ENCODE measurements around the gene ZFP37. TPM values are rescaled to one million over a fixed set of nuclear protein-coding genes. Genes with fewer than 3 reads are reported as not detected.
"Not testable (repeated sequence)": the region's sequence is repeated elsewhere in the genome, so short reads cannot be mapped to it uniquely, and the experiment has no call there.

ZFP37 gene
- total RNA-seq, 1 donor from 2014 or later: 5.9 TPM

GRCh38 chr9:113059581-113060284 is 3.2 kb upstream of the ZFP37 start:
- not testable (repeated sequence) for H3K9me3 Mint-ChIP-seq (ENCODE audit: unreplicated experiment); H3K27ac Mint-ChIP-seq (ENCODE audit: unreplicated experiment); H3K27me3 Mint-ChIP-seq (ENCODE audit: unreplicated experiment); H3K4me3 Mint-ChIP-seq (ENCODE audit: unreplicated experiment); H3K36me3 Mint-ChIP-seq (ENCODE audit: unreplicated experiment); H3K4me1 Mint-ChIP-seq (ENCODE audit: unreplicated experiment)
- peak; percentile 90 for DNase-seq (ENCODE audit: extremely low spot score, unreplicated experiment)

- DNase-seq (ENCODE audit: extremely low spot score, unreplicated experiment): no peak
- H3K9me3 Mint-ChIP-seq (ENCODE audit: unreplicated experiment): peaks cover 8% of the 10 kb centered on the region
- H3K4me3 Mint-ChIP-seq (ENCODE audit: unreplicated experiment): no peak overlapping the region
- no peaks in the 10 kb centered on the region for H3K36me3 Mint-ChIP-seq (ENCODE audit: unreplicated experiment)
- H3K4me1 Mint-ChIP-seq (ENCODE audit: unreplicated experiment): no peaks in the 10 kb centered on the region
- H3K27ac Mint-ChIP-seq (ENCODE audit: unreplicated experiment): no peak overlapping the region
- H3K27me3 Mint-ChIP-seq (ENCODE audit: unreplicated experiment): no peaks in the 10 kb centered on the region
- no peak for TF ChIP-seq CTCF (IDR thresholded peaks at IDR 0.05)
Measured at GRCh38 chr9:113057193-113057592, 669 bp upstream of the ZFP37 start.

GRCh38 chr9:113042884-113043657 is 13.5 kb downstream of the ZFP37 start:
- no peak for TF ChIP-seq CTCF (IDR thresholded peaks at IDR 0.05)
- H3K27ac Mint-ChIP-seq (ENCODE audit: unreplicated experiment): no peak overlapping the region
- peaks cover 56% of the 10 kb centered on the region for H3K9me3 Mint-ChIP-seq (ENCODE audit: unreplicated experiment)
- DNase-seq (ENCODE audit: extremely low spot score, unreplicated experiment): no peak
- no peaks in the 10 kb centered on the region for H3K27me3 Mint-ChIP-seq (ENCODE audit: unreplicated experiment)
- no peak overlapping the region for H3K4me3 Mint-ChIP-seq (ENCODE audit: unreplicated experiment)
- H3K36me3 Mint-ChIP-seq (ENCODE audit: unreplicated experiment): peaks cover 77% of the 10 kb centered on the region
- no peaks in the 10 kb centered on the region for H3K4me1 Mint-ChIP-seq (ENCODE audit: unreplicated experiment)

GRCh38 chr9:113026200-113026599 is 30.3 kb downstream of the ZFP37 start:
- Mint-ChIP-seq H3K27ac (ENCODE audit: unreplicated experiment) (no peak overlapping the region), H3K27me3 (ENCODE audit: unreplicated experiment) (no peaks in the 10 kb centered on the region), H3K4me1 (ENCODE audit: unreplicated experiment) (no peaks in the 10 kb centered on the region), H3K9me3 (ENCODE audit: unreplicated experiment) (peaks cover 56% of the 10 kb centered on the region), H3K4me3 (ENCODE audit: unreplicated experiment) (no peak overlapping the region), H3K36me3 (ENCODE audit: unreplicated experiment) (no peaks in the 10 kb centered on the region)
- no peak for DNase-seq (ENCODE audit: extremely low spot score, unreplicated experiment)
- TF ChIP-seq CTCF (IDR thresholded peaks at IDR 0.05): no peak

GRCh38 chr9:113018247-113018646 is 38.3 kb downstream of the ZFP37 start:
- no peaks in the 10 kb centered on the region for H3K36me3 Mint-ChIP-seq (ENCODE audit: unreplicated experiment)
- no peaks in the 10 kb centered on the region for H3K4me1 Mint-ChIP-seq (ENCODE audit: unreplicated experiment)
- H3K9me3 Mint-ChIP-seq (ENCODE audit: unreplicated experiment): peaks cover 54% of the 10 kb centered on the region
- DNase-seq (ENCODE audit: extremely low spot score, unreplicated experiment): no peak
- H3K4me3 Mint-ChIP-seq (ENCODE audit: unreplicated experiment): no peak overlapping the region
- TF ChIP-seq CTCF (IDR thresholded peaks at IDR 0.05): no peak
- no peaks in the 10 kb centered on the region for H3K27me3 Mint-ChIP-seq (ENCODE audit: unreplicated experiment)
- no peak overlapping the region for H3K27ac Mint-ChIP-seq (ENCODE audit: unreplicated experiment)

All from osteocyte (in vitro differentiated cells).